Measurements from ENCODE around the gene SLC23A3. TPM values are rescaled to one million over a fixed set of nuclear protein-coding genes. Genes with fewer than 3 reads are reported as not detected.

SLC23A3 gene
- total RNA-seq, 2 experiments from 2014 or later, result 2.0 to 2.2 TPM

DNA sequence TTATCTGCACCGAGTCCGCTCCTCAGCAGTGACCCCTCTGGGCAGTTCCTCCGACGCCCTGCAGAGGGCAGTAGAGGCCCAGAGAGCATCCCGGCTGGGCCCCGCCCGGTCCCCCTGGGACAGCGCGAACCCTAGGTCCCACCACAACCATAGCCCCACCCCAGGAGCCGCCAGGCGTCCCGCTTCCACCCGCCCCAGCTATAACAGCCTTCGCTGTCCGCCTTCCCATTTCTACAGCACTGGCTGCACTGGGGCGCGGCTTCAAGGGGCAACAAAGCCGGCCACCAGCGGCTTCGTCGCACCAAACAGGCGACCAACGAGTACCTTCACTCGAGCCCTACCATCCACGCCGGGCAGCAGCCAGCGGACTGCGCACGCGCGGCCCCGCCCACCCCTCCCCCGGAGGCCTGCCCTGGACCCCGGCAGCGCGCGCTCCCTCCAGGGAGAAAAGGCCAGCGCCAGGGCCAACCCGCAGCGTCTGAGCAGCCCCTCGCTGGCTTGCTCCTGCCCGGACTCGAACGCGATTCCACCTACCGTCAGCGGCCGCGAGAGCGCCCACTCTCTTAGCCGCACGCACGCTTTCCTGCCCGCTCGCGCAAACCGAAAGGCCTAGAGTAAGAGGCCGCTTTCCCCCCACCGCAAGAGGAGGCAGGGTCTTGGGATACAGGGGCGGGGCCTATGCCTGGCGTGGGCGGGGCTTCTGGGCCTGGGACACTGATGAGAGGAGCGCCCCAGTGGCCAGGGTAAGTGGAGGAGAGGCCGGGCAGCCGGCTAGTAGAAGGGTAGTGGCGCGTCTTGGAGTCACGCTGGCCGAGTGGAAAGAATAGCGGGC is 9.4 kb downstream of the SLC23A3 start, which contains the start of gene NHEJ1:
Gene NHEJ1, minus strand, starts transcription at position 630 of the 832 bp plus-strand sequence. CDS start 2,453 bp downstream, outside the sequence.
- POLR2A ChIA-PET, result interaction anchor here (0.6 to 1.2 kb wide), 5 partner anchors 15 to 89 kb away, joined by 3 to 5 read pairs (median 3); partner anchors contain the start of genes GLB1L and STK16
- H3K36me3 Mint-ChIP-seq (ENCODE audit: low read depth), result peaks cover 8% of the 10 kb centered on the region
- H3K4me3 Mint-ChIP-seq, result peak within 1 kb of the TSS; percentile 88
- no peaks in the 10 kb centered on the region for H3K27me3 Mint-ChIP-seq (ENCODE audit: low read depth)
- H3K9me3 Mint-ChIP-seq (ENCODE audit: insufficient read depth), result no peaks in the 10 kb centered on the region
- ATAC-seq, result peak; percentile 89
- H3K4me1 Mint-ChIP-seq (ENCODE audit: low read depth), result peaks cover 20% of the 10 kb centered on the region
- H3K27ac Mint-ChIP-seq, result peak within 1 kb of the TSS; percentile 95
- CTCF ChIA-PET, result interaction anchor here (0.6 to 6.3 kb wide), 35 partner anchors 8 to 370 kb away, joined by 3 to 93 read pairs (median 7); partner anchors contain the start of genes ABCB6, ANKZF1, ATG9A and CNPPD1
- peak; percentile 94 for DNase-seq

DNA sequence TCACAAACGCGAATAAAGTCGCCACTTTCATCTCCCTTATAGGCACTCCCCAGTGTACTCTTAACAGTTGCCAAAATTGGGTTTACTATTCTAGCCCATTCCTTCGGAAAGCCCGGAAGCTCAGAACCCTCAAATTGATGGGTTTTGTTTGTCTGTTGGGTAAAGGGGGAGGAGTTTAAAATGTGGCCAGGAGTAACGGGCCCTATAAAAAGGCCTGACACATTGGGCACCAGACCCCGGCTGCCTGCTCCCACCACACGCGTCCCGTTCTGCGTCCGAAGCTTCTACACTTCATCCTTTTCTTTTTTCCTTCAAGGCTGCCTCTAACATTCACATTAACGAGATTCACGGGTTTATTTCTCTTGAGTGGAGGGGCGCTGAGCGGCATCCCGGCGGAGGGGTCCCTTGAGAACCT is 10.1 kb downstream of the SLC23A3 start:
- ATAC-seq (no peak), DNase-seq (no peak)
- Mint-ChIP-seq H3K9me3 (ENCODE audit: insufficient read depth) (no peaks in the 10 kb centered on the region), H3K27ac (peak overlapping the region; percentile 95), H3K27me3 (ENCODE audit: low read depth) (no peaks in the 10 kb centered on the region), H3K36me3 (ENCODE audit: low read depth) (peaks cover 8% of the 10 kb centered on the region), H3K4me3 (peak overlapping the region; percentile 88), H3K4me1 (ENCODE audit: low read depth) (peaks cover 20% of the 10 kb centered on the region)
- POLR2A ChIA-PET, result interaction anchor here (0.6 to 1.2 kb wide), 6 partner anchors 16 to 363 kb away, joined by 3 to 5 read pairs (median 3); partner anchors contain the start of genes GLB1L, STK16 and ZFAND2B
- CTCF ChIA-PET, result interaction anchor here (0.8 to 6.3 kb wide), 44 partner anchors 9 to 370 kb away, joined by 3 to 93 read pairs (median 4); partner anchors contain the start of genes ABCB6, ANKZF1, ATG9A and CNPPD1

DNA sequence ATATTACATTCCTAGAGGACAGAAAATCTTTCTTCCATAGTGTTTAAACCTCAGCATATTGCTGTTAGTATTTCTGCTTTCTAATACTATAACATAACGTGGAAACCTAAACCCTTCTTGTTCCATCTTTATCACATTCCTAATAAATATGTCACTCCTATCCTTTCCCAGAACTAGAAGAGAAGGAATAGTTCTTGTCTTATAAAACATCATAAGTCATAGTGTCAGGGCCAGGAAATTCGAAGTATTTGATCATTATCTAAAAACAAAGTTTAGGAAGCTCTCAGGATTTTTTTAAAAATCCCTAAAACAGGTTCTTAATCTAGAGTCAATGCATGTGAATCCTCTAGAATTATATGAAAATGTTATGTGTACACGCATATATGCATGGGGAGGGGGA is 11.2 kb downstream of the SLC23A3 start:
- Mint-ChIP-seq H3K27me3 (ENCODE audit: low read depth) (no peaks in the 10 kb centered on the region), H3K4me3 (no peak overlapping the region), H3K9me3 (ENCODE audit: insufficient read depth) (no peaks in the 10 kb centered on the region), H3K27ac (no peak overlapping the region), H3K4me1 (ENCODE audit: low read depth) (peaks cover 20% of the 10 kb centered on the region), H3K36me3 (ENCODE audit: low read depth) (peaks cover 11% of the 10 kb centered on the region)
- ATAC-seq (no peak), DNase-seq (no peak)
- ChIA-PET CTCF (interaction anchor here (0.7 to 6.3 kb wide), 30 partner anchors 10 to 277 kb away, joined by 3 to 93 read pairs (median 8); partner anchors contain the start of genes ABCB6, CNPPD1, SLC23A3 and TUBA4B), POLR2A (no interaction called here)

DNA sequence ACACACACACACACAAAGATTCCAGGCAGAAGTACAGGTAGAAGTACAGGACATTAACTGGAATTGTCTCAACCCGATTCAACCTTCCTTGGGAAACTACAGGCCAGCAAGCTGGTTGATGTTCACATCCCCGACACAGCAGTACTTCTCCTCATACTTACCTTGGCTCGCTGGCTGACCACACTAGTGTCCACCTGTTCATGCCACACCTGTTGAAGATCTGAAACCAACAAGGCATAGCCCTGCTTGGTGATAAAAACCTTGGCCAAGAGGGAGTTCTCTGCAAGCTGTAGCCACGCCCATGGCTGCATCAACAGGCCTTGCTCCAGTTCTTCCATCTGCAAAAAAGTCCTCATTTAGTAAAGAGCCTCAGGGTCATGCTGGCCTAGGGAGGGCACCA is 11.8 kb downstream of the SLC23A3 start:
- H3K9me3 Mint-ChIP-seq (ENCODE audit: insufficient read depth), result no peaks in the 10 kb centered on the region
- peaks cover 14% of the 10 kb centered on the region for H3K36me3 Mint-ChIP-seq (ENCODE audit: low read depth)
- ChIA-PET POLR2A (interaction anchor here (1.2 kb wide), 1 partner anchor 17 kb away, joined by 3 read pairs; no protein-coding TSS in a partner anchor), CTCF (interaction anchor here (1.0 to 6.3 kb wide), 16 partner anchors 13 to 178 kb away, joined by 3 to 93 read pairs (median 12); partner anchors contain the start of genes ABCB6, CNPPD1 and SLC23A3)
- no peak overlapping the region for H3K27ac Mint-ChIP-seq
- no peaks in the 10 kb centered on the region for H3K27me3 Mint-ChIP-seq (ENCODE audit: low read depth)
- peaks cover 20% of the 10 kb centered on the region for H3K4me1 Mint-ChIP-seq (ENCODE audit: low read depth)
- no peak overlapping the region for H3K4me3 Mint-ChIP-seq
- ATAC-seq (no peak), DNase-seq (no peak)

DNA sequence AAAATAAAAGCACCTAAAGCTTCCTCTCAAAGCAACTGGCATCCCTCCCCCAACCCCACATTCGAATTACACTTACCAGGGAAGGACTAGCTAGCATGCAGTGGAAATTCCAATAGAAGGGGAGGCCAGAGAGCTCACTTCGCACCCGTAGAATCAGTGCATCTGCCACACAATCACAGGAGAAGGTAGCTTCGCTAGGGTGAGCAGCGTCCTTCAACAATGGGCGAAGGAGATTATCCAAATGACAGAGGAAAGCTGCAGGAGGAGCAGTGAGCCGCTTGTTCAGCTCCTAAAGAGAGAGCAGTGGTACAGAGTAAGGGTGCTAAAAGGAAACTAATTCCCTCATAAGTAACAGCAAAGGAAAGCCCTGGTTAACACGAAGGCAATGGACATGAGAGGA is 12.4 kb downstream of the SLC23A3 start:
- Mint-ChIP-seq H3K27ac (no peak overlapping the region), H3K4me1 (ENCODE audit: low read depth) (peaks cover 20% of the 10 kb centered on the region), H3K27me3 (ENCODE audit: low read depth) (no peaks in the 10 kb centered on the region), H3K4me3 (no peak overlapping the region), H3K9me3 (ENCODE audit: insufficient read depth) (no peaks in the 10 kb centered on the region), H3K36me3 (ENCODE audit: low read depth) (peaks cover 14% of the 10 kb centered on the region)
- ChIA-PET POLR2A (interaction anchor here (0.7 to 1.2 kb wide), 2 partner anchors 17 to 175 kb away, joined by 3 read pairs; partner anchors contain the start of gene RESP18), CTCF (interaction anchor here (0.7 to 6.3 kb wide), 13 partner anchors 13 to 177 kb away, joined by 3 to 93 read pairs (median 5); partner anchors contain the start of gene SLC23A3)
- DNase-seq (no peak), ATAC-seq (no peak)

DNA sequence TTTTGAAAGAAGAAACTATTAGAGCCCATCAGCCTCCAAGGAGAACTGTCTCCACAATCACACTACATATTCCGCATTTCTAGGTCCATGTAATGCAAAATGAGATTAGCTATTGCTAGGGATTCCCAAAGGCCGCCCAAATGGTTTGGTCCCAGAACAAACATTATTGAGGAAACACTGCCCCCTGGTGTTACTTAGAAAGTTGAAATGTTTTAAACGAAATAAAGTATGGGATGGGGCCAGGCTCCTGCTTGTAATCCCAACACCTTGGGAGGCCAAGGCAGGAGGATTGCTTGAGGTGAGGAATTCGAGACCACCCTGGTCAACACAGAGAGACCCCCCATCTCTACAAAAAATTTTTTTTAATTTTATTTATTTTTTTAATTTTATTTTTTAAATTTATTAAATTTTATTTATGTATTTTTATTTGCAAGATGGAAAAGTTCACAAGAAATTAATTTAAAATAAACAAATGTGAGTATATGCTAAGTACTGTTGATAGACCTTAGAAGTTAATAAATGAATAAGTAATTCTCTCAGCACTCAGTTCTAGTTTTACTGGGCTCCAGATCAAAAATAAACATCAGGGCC is 14.7 kb downstream of the SLC23A3 start:
- Mint-ChIP-seq H3K4me3 (no peak overlapping the region), H3K36me3 (ENCODE audit: low read depth) (peaks cover 18% of the 10 kb centered on the region), H3K4me1 (ENCODE audit: low read depth) (peaks cover 12% of the 10 kb centered on the region), H3K27me3 (ENCODE audit: low read depth) (no peaks in the 10 kb centered on the region), H3K27ac (no peak overlapping the region), H3K9me3 (ENCODE audit: insufficient read depth) (no peaks in the 10 kb centered on the region)
- POLR2A ChIA-PET, result no interaction called here
- ATAC-seq (no peak), DNase-seq (peak; percentile 53)
- CTCF ChIA-PET, result interaction anchor here (0.6 to 3.0 kb wide), 39 partner anchors 9 to 258 kb away, joined by 3 to 47 read pairs (median 4); partner anchors contain the start of gene CFAP65

DNA sequence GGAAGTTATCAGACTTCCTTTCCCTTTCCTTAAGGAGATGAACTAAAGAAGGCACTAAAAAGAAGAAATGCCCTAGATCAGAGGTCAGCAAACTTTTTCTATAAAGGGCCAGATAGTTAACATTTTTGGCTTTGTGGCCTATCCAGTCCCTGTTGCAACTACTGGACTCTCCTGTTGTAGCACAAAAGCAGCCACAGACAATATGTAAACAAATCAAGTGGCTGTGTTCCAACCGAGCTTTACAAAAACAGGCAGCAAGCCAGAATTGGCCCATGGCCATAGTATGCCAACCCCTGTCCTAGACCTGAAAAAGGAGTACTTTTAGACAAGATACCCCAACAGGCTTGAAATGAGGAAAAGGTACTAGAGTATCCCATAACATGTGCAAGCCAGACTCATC is 20.2 kb downstream of the SLC23A3 start:
- Mint-ChIP-seq H3K27ac (no peak overlapping the region), H3K9me3 (ENCODE audit: insufficient read depth) (no peaks in the 10 kb centered on the region), H3K27me3 (ENCODE audit: low read depth) (no peaks in the 10 kb centered on the region), H3K36me3 (ENCODE audit: low read depth) (peaks cover 23% of the 10 kb centered on the region), H3K4me1 (ENCODE audit: low read depth) (no peaks in the 10 kb centered on the region), H3K4me3 (no peak overlapping the region)
- ATAC-seq, result no peak
- no peak for DNase-seq
- ChIA-PET CTCF (interaction anchor here (1.0 to 1.9 kb wide), 5 partner anchors 15 to 145 kb away, joined by 3 to 5 read pairs (median 5); no protein-coding TSS in a partner anchor), POLR2A (no interaction called here)

DNA sequence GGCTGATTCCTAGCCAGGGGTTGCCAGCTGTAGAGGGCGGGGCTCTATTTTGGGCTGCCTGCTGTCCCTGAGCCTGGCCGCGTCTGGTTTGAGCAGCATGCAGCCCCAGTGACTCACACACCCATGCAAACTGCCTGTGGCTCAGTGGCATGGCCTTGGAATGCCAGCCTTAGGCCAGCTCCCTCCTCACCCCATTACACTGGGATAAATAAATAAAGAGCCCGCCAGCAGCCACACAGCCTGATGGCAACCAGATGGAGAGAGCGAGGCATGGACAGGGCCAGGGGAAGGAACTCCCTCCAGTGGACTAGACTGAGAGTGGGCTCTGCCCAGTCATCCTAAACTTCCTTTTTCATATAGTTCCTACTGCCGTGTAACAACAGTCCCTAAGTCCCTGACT is 27.5 kb downstream of the SLC23A3 start:
- no peaks in the 10 kb centered on the region for H3K27me3 Mint-ChIP-seq (ENCODE audit: low read depth)
- ChIA-PET POLR2A (no interaction called here), CTCF (no interaction called here)
- no peaks in the 10 kb centered on the region for H3K9me3 Mint-ChIP-seq (ENCODE audit: insufficient read depth)
- peaks cover 36% of the 10 kb centered on the region for H3K36me3 Mint-ChIP-seq (ENCODE audit: low read depth)
- DNase-seq, result no peak
- H3K4me3 Mint-ChIP-seq, result no peak overlapping the region
- ATAC-seq, result no peak
- H3K4me1 Mint-ChIP-seq (ENCODE audit: low read depth), result no peaks in the 10 kb centered on the region
- H3K27ac Mint-ChIP-seq, result no peak overlapping the region

DNA sequence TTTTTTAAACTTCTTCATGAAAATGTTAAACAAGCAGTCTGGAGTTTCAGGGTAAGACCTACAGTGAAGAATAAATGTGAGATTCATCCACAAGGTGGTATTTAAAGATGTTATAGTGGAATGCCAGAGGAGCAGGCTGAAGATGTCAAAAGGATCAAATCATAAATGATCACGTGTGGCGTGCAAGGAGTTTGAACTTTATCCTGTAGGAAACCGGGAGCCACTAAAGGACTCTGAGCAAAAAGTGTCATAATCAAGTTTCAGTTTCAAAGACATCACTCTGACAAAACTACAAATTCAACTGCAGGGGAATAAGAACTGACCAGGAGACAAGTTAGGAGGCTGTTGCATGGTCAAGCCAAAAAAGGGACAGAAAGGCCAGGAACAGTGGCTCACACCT is 29.1 kb downstream of the SLC23A3 start:
- H3K4me1 Mint-ChIP-seq (ENCODE audit: low read depth), result no peaks in the 10 kb centered on the region
- no peak overlapping the region for H3K27ac Mint-ChIP-seq
- H3K36me3 Mint-ChIP-seq (ENCODE audit: low read depth), result peaks cover 29% of the 10 kb centered on the region
- no peaks in the 10 kb centered on the region for H3K27me3 Mint-ChIP-seq (ENCODE audit: low read depth)
- POLR2A ChIA-PET, result no interaction called here
- DNase-seq (no peak), ATAC-seq (no peak)
- CTCF ChIA-PET, result no interaction called here
- no peaks in the 10 kb centered on the region for H3K9me3 Mint-ChIP-seq (ENCODE audit: insufficient read depth)
- no peak overlapping the region for H3K4me3 Mint-ChIP-seq

DNA sequence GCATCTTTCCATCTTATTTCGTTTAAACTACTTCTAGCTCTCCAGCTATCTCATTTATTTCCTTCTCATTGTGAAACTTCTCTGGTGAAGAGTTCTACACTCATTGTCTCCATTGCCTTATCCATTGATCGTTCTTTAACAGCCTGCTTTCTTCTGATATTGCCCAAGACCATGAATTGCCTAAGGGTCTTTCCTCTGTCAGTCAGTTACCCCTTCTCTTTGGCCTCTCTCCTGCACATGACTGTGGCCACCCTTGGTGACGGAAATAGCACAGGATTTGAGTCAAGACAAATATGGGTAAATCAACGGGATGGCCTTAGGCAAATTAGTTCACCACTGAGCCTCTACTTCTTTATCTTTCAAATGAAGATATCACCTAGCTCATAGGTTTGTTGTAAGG is 35.9 kb downstream of the SLC23A3 start:
- CTCF ChIA-PET, result interaction anchor here (0.8 to 4.8 kb wide), 9 partner anchors 11 to 104 kb away, joined by 3 to 23 read pairs (median 4); no protein-coding TSS in a partner anchor
- H3K27ac Mint-ChIP-seq, result no peak overlapping the region
- ATAC-seq (no peak), DNase-seq (no peak)
- H3K4me3 Mint-ChIP-seq, result no peak overlapping the region
- POLR2A ChIA-PET, result no interaction called here
- H3K27me3 Mint-ChIP-seq (ENCODE audit: low read depth), result no peaks in the 10 kb centered on the region
- no peaks in the 10 kb centered on the region for H3K36me3 Mint-ChIP-seq (ENCODE audit: low read depth)
- H3K4me1 Mint-ChIP-seq (ENCODE audit: low read depth), result no peaks in the 10 kb centered on the region
- no peaks in the 10 kb centered on the region for H3K9me3 Mint-ChIP-seq (ENCODE audit: insufficient read depth)

DNA sequence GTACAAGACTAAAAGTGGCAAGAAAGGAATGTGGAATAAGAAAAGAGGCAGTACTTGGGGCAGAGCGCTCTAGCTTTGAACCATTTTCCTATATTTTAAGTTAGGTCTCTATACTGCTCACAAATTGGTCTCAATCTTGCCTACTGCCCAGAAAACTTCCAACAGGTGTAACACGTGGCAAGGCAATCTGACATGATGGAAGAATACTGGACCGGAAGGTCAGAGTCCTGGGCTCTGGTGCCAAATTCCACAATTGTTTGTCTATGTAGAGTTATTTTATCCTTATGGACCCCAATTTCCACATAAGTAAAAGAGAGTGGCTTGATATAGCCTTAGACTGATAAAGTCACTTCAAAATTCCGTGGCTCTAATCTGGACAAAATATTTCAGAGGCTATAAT is 38.1 kb downstream of the SLC23A3 start:
- no peaks in the 10 kb centered on the region for H3K27me3 Mint-ChIP-seq (ENCODE audit: low read depth)
- DNase-seq, result no peak
- no peak for ATAC-seq
- POLR2A ChIA-PET, result no interaction called here
- H3K27ac Mint-ChIP-seq, result no peak overlapping the region
- no peak overlapping the region for H3K4me3 Mint-ChIP-seq
- no peaks in the 10 kb centered on the region for H3K9me3 Mint-ChIP-seq (ENCODE audit: insufficient read depth)
- CTCF ChIA-PET, result interaction anchor here (0.6 to 4.8 kb wide), 9 partner anchors 10 to 163 kb away, joined by 3 to 23 read pairs (median 3); partner anchors contain the start of gene CFAP65
- H3K4me1 Mint-ChIP-seq (ENCODE audit: low read depth), result peaks cover 3% of the 10 kb centered on the region
- no peaks in the 10 kb centered on the region for H3K36me3 Mint-ChIP-seq (ENCODE audit: low read depth)

Measured in activated CD8-positive, alpha-beta T cell treated with anti-CD3 and anti-CD28 coated beads, Interleukin-2, amount 10 ng/mL, durations not matched to agents 7 days and 5 days (primary cell).